ENCODE data around the gene CAPG. TPM values are rescaled to one million over a fixed set of nuclear protein-coding genes. Genes with fewer than 3 reads are reported as not detected.

CAPG gene
- polyA plus RNA-seq, 1 donor (not counting 4 experiments of a cell fraction or from before 2014, with no cell fraction given), result 466 TPM

- H4K20me1 ChIP-seq (ENCODE audit: control insufficient read depth, extremely low read depth, insufficient read depth, low read length), result no peaks in the 10 kb centered on the region
- dilution Hi-C loops (cut with MboI; ENCODE audit: extremely low pct_ligation_motif_present, low sequenced_read_pairs), result no loop called here
- H3K4me1 ChIP-seq (ENCODE audit: control insufficient read depth, extremely low read depth, insufficient read depth, low read length), result peaks cover 8% of the 10 kb centered on the region
- no peaks in the 10 kb centered on the region for H3K9me1 ChIP-seq (ENCODE audit: control insufficient read depth, extremely low read depth, insufficient read depth, low read length)
- H3K9me3 ChIP-seq (ENCODE audit: control insufficient read depth, low read depth, low read length), result no peaks in the 10 kb centered on the region
- no peak overlapping the region for H3K4me3 ChIP-seq (ENCODE audit: control insufficient read depth in 2 of 3, extremely low read depth in 1 of 3, insufficient read depth in 2 of 3, low read depth in 1 of 3, low read length in 3 of 3)
- no peak for FAIRE-seq
- no peak overlapping the region for H3K27ac ChIP-seq (ENCODE audit: control insufficient read depth, insufficient read depth, low read length)
- DNase-seq (ENCODE audit: low read depth, low spot score), result no peak
- H2AFZ ChIP-seq (ENCODE audit: control insufficient read depth, low read length), result no peak overlapping the region
- H3K36me3 ChIP-seq (ENCODE audit: control insufficient read depth in 2 of 2, extremely low read depth in 1 of 2, insufficient read depth in 2 of 2, low read length in 2 of 2), result peaks cover 42 to 61% of the 10 kb centered on the region in 2 experiments
- H3K9ac ChIP-seq (ENCODE audit: control insufficient read depth, extremely low read depth, insufficient read depth, low read length), result no peak overlapping the region
- H3K27me3 ChIP-seq (ENCODE audit: control insufficient read depth, extremely low read depth, insufficient read depth, low read length), result no peaks in the 10 kb centered on the region
- H3K4me2 ChIP-seq (ENCODE audit: control insufficient read depth, extremely low read depth, insufficient read depth, low read depth, low read length), result no peak overlapping the region
- TF ChIP-seq CTCF (optimal IDR thresholded peaks at IDR 0.05 in 1 of 3, IDR thresholded peaks at IDR 0.05 in 1 of 3, conservative IDR thresholded peaks at IDR 0.05 in 1 of 3; ENCODE audit: extremely low read depth in 1 of 3, insufficient read depth in 2 of 3, low read length in 3 of 3) (no peak), EZH2 (IDR thresholded peaks at IDR 0.05; ENCODE audit: low read length) (no peak)
- H3K79me2 ChIP-seq (ENCODE audit: control insufficient read depth, insufficient read depth, low read length), result no peaks in the 10 kb centered on the region
Measured at GRCh38 chr2:85394261-85394681, 15.9 kb downstream of the CAPG start.

GRCh38 chr2:85393836-85394235 lies 16.3 kb downstream of the CAPG start:
- DNase-seq (ENCODE audit: low read depth, low spot score) (no peak), FAIRE-seq (no peak)
- Histone ChIP-seq H2AFZ (ENCODE audit: control insufficient read depth, low read length) (no peak overlapping the region), H3K36me3 (ENCODE audit: control insufficient read depth in 2 of 2, extremely low read depth in 1 of 2, insufficient read depth in 2 of 2, low read length in 2 of 2) (peaks cover 43 to 58% of the 10 kb centered on the region in 2 experiments), H3K4me3 (ENCODE audit: control insufficient read depth in 2 of 3, extremely low read depth in 1 of 3, insufficient read depth in 2 of 3, low read depth in 1 of 3, low read length in 3 of 3) (no peak overlapping the region), H3K4me2 (ENCODE audit: control insufficient read depth, extremely low read depth, insufficient read depth, low read depth, low read length) (no peak overlapping the region), H3K9me3 (ENCODE audit: control insufficient read depth, low read depth, low read length) (no peaks in the 10 kb centered on the region), H4K20me1 (ENCODE audit: control insufficient read depth, extremely low read depth, insufficient read depth, low read length) (no peaks in the 10 kb centered on the region), H3K27me3 (ENCODE audit: control insufficient read depth, extremely low read depth, insufficient read depth, low read length) (no peaks in the 10 kb centered on the region), H3K9me1 (ENCODE audit: control insufficient read depth, extremely low read depth, insufficient read depth, low read length) (no peaks in the 10 kb centered on the region), H3K79me2 (ENCODE audit: control insufficient read depth, insufficient read depth, low read length) (no peaks in the 10 kb centered on the region), H3K27ac (ENCODE audit: control insufficient read depth, insufficient read depth, low read length) (no peak overlapping the region), H3K9ac (ENCODE audit: control insufficient read depth, extremely low read depth, insufficient read depth, low read length) (no peak overlapping the region), H3K4me1 (ENCODE audit: control insufficient read depth, extremely low read depth, insufficient read depth, low read length) (peaks cover 8% of the 10 kb centered on the region)
- dilution Hi-C loops (cut with MboI; ENCODE audit: extremely low pct_ligation_motif_present, low sequenced_read_pairs), result no loop called here
- TF ChIP-seq CTCF (optimal IDR thresholded peaks at IDR 0.05 in 1 of 3, IDR thresholded peaks at IDR 0.05 in 1 of 3, conservative IDR thresholded peaks at IDR 0.05 in 1 of 3; ENCODE audit: extremely low read depth in 1 of 3, insufficient read depth in 2 of 3, low read length in 3 of 3) (no peak), EZH2 (IDR thresholded peaks at IDR 0.05; ENCODE audit: low read length) (no peak)

All from keratinocyte (primary cell).